Right renal pelvis (tissue), 4 donors: ENCODE results near the gene EPS8. TPM values are rescaled to one million over a fixed set of nuclear protein-coding genes. Genes with fewer than 3 reads are reported as not detected.

Experiments used
- DNase-seq, 4 donors: peaks; one replicate each; pipeline ENCODE4 v3.0.0-alpha.2; 2013; ENCODE audit warnings: low read depth in 4 of 4, low spot score in 3 of 4, missing footprints in 1 of 4
- polyA plus RNA-seq, 4 donors: library from polyadenylated mRNA; unstranded; fragments of 120-200 nt; gene quantifications; one replicate each; pipeline ENCODE4 v1.2.1, GENCODE V29; 2013; ENCODE audit not compliant: insufficient read length in 4 of 4

EPS8 gene
- polyA plus RNA-seq, 4 donors, result 56.9 to 65.8 (median 61.9) TPM

DNA sequence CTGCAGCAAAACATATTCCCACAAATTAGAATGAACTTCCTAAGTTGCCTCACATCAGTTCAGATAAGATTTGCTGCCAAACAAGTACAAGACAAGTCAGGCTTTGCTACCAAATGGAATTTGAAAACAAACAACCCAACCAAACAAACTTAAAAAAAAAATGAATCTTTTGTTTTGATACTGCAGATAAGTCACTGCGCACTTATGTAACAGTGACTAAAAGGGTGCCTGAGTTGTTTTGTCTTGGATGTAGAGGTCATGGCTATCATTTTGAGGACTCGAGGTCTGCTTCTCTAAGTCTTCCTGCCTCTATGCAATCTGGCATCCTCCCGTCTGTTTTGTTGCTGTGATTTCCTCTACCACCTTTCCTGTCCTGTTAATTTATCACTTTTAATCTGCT lies 11.1 kb upstream of the EPS8 start:
- DNase-seq, result no peak

GRCh38 chr12:15797818-15798217 lies 8.6 kb upstream of the EPS8 start:
- DNase-seq, result no peak

GRCh38 chr12:15796493-15797141 lies 7.4 kb upstream of the EPS8 start:
- no peak for DNase-seq

GRCh38 chr12:15794836-15795235 lies 5.6 kb upstream of the EPS8 start:
- DNase-seq, result no peak

- no peak for DNase-seq
These were observed 5.0 kb upstream of the EPS8 start for GRCh38 chr12:15794196-15794595.

DNA sequence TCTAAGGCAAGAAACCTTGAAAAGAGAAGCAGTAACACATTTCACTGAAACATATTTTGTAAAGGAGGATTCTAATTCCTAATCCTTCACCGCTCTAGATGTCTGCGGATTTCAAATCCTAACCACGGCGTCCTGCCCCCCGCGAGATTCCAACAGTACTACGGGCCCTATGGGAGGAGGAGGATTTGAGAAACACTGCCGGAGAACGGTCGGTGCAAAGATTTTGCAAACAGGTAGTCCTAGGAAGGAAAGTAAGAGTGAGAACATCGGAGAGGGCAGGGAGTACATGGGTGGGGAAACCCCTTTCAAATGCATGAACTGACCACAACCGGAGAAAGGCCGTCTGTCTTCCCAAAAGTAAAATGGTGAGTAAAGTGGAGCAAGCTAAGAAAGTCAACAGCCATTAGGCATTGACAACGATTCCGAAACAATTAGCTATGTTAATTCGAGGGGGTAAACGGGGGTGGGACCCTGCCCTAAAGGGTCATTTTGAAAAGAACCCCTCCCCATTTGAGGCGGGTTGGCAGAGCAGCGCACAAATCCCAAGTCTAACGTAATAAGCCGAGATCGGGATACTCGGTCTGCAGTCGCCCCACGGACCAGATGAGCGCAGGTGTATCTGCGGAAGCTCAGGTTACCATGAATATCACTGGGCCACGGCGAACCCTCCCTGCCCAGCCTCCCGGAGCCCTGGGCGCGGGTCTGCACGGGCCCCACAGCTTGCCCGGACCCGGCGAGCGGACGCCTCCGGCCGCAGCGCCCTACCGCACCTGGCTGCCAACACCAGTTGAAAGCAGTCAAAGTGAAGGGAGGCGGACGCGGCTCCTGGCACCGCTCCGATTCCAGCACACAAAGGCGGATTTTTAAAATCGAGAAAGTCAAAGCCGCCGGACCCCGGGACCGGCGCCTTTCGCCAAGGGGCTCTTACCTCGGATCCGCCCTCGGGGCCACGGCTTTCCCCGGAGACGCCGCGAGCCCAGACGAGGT lies 662 bp downstream of the EPS8 start:
- DNase-seq, result peak in 2 of 4 donors; percentile 36 to 38

GRCh38 chr12:15787778-15788177 lies 1.4 kb downstream of the EPS8 start:
- DNase-seq, result no peak

GRCh38 chr12:15786772-15787171 lies 2.4 kb downstream of the EPS8 start:
- no peak for DNase-seq

GRCh38 chr12:15783288-15783687 lies 5.9 kb downstream of the EPS8 start:
- no peak for DNase-seq

DNA sequence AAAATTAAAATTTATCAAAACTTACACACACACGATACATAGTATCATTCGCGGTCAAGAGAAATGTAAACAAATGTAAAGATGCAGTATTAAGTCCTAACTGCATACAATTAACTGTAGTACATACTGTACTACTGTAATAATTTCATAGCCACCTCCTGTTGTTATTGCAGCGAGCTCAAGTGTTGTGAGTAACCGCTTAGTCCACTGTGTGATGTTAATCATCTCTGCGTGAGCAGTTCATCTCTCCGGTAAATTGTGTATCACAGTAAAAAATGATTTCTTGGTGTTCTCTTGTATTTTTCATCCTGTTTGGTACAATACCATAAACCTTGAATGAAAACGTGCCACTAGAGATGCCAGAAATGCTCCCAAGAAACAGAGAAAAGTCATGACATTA lies 6.5 kb downstream of the EPS8 start:
- DNase-seq, result no peak

- no peak for DNase-seq
These were observed 9.3 kb downstream of the EPS8 start for GRCh38 chr12:15779925-15780324.

- no peak for DNase-seq
These were observed 11.1 kb downstream of the EPS8 start for GRCh38 chr12:15778126-15778525.

- no peak for DNase-seq
These were observed 11.7 kb downstream of the EPS8 start for GRCh38 chr12:15777355-15778012.

GRCh38 chr12:15776532-15776931 lies 12.7 kb downstream of the EPS8 start:
- DNase-seq, result no peak

DNA sequence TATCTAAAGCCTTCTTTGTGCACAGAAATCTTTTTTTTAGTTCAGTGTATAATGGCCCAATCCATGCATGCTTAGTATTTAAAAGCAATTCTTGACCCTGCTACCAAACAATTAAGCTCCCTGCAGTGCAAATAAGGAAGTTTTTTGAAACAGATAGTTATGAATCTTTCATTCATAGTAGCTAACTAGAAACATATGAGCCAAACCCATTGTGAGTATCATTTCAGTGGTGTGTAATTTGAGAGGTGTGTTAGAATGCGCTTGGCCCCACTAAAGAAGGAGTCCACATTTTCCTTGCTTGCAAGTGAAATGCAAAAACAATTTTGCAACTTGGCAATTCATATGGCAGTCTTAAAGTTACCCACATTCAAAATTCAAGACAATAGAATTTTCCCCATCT lies 14.4 kb downstream of the EPS8 start:
- DNase-seq, result no peak

- no peak for DNase-seq
These were observed 16.7 kb downstream of the EPS8 start for GRCh38 chr12:15772405-15773018.

DNA sequence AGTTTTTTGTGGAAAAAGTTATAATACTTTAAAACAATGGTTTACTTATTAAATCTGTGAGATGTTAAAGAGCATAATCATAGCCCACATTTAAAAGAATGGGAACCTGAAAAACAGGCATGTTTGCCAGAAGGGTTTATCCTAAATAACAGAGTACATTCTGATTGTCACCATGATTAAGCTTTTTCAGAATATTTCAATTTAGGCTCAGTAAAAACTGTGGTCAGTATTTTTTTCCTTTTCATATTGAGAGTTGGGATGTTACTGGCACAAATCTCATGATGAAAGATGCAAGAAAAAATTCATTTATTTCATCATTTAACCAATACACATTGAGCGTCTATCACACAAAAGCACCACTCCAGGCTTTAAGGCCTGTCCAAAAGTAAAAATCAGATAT lies 18.6 kb downstream of the EPS8 start:
- DNase-seq, result no peak

DNA sequence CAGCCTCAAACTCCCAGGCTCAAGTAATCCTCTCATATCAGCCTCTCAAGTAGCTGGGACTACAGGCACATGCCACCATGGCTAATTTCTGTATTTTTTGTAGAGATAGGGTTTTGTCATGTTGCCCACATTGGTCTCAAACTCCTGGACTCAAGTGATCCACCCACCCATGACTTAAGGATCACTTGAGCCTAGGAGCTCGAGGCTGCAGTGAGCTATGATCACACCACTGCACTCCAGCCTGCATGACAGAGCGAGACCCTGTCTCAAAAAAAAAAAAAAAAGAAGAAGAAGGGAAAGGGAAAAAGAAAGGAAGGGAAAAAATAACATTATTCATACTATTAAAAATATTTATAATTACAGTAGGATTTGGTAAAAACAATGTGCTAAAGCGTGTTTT lies 19.2 kb downstream of the EPS8 start:
- DNase-seq, result no peak

DNA sequence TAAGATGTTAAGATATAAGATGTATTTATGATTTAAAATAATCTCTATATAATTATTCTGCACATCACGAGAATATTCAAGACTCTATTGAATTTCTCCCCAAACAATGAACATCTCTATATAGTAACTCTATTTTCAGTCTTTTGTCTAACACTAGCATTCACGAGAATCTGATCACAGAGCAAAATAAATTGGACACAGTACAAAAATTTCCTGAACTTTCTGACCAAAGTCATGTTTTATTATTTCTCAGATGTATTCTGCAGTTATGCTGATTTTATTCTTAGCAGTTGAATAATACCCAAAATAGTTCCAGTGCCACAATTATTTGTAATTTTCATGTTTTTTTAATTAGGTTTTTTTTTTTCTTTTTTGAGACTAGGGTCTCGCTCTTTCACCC lies 19.6 kb downstream of the EPS8 start:
- no peak for DNase-seq

GRCh38 chr12:15767301-15767700 lies 21.9 kb downstream of the EPS8 start:
- no peak for DNase-seq

- no peak for DNase-seq
These were observed 25.9 kb downstream of the EPS8 start for GRCh38 chr12:15763328-15763727.
